Thoracic aorta (tissue), 2 donors: ENCODE measurements around the gene OR10K2. TPM values are rescaled to one million over a fixed set of nuclear protein-coding genes. Genes with fewer than 3 reads are reported as not detected.

Experiments
- ATAC-seq: fragments of 150-250 bp; one replicate; pipeline ENCODE4 v1.8.0; 2017; ENCODE audit warnings: low read depth; ENCODE audit not compliant: insufficient number of reproducible peaks, low FRiP score
- DNase-seq: peaks from one replicate; pipeline ENCODE4 v3.0.0-alpha.2; 2020; ENCODE audit warnings: low spot score
- H3K27ac ChIP-seq, 2 donors: fragments of 200-600 bp; sonication (generic); 1 replicate in 1 of 2; 2 replicates in 1 of 2; pipeline ENCODE4 v1.5.1; 2016; ENCODE audit warnings: mild to moderate bottlenecking in 2 of 2, moderate library complexity in 2 of 2
- H3K27me3 ChIP-seq: fragments of 200-600 bp; sonication (generic); replicated peaks from 2 replicates; pipeline ENCODE4 v1.6.0; 2016; ENCODE audit warnings: mild to moderate bottlenecking; ENCODE audit not compliant: insufficient read depth
- H3K36me3 ChIP-seq: fragments of 200-600 bp; sonication (generic); one replicate; pipeline ENCODE4 v1.5.1; 2016
- H3K4me1 ChIP-seq, 2 donors: fragments of 200-600 bp; sonication (generic); 1 replicate in 1 of 2; 2 replicates in 1 of 2; pipeline versions ENCODE4 v1.5.1 to v1.6.0; 2016; ENCODE audit warnings: low read depth in 2 of 2, mild to moderate bottlenecking in 1 of 2; ENCODE audit not compliant: control insufficient read depth in 1 of 2
- H3K4me3 ChIP-seq: fragments of 200-600 bp; sonication (generic); 2 replicates; pipeline ENCODE4 v1.5.1; 2016; ENCODE audit warnings: mild to moderate bottlenecking
- H3K9me3 ChIP-seq: fragments of 200-600 bp; sonication (generic); 2 replicates; pipeline ENCODE4 v1.5.1; 2016
- CTCF ChIP-seq: fragments of 200-600 bp; sonication (generic); IDR thresholded peaks from one replicate; pipeline ENCODE4 v1.5.1; 2019; ENCODE audit warnings: antibody characterized with exemption
- total RNA-seq, 2 donors: library from RNA; depleted of rRNA; stranded (reverse); fragments of >200 nt; gene quantifications; one replicate each; pipeline versions ENCODE4 v1.1.0 to v1.2.3, GENCODE V29; 2016

OR10K2 gene
- total RNA-seq, result not detected

GRCh38 chr1:158426137-158426536, at the start of gene OR10K2:
Gene OR10K2 (minus strand): TSS chr1:158426237. CDS start chr1:158420866, 5,371 bp downstream.
- Histone ChIP-seq H3K27ac (no peak within 1 kb of the TSS), H3K9me3 (no peaks in the 10 kb centered on the region), H3K4me3 (no peak within 1 kb of the TSS), H3K27me3 (no peaks in the 10 kb centered on the region), H3K4me1 (no peaks in the 10 kb centered on the region), H3K36me3 (no peaks in the 10 kb centered on the region)
- no peak for DNase-seq
- no peak for ATAC-seq
- TF ChIP-seq CTCF, result no peak

GRCh38 chr1:158471920-158472319, 45.9 kb upstream of the OR10K2 start, which contains the start of gene OR10R2:
Gene OR10R2 (plus strand): TSS chr1:158472220. CDS start chr1:158472326, 106 bp downstream.
- no peaks in the 10 kb centered on the region for H3K4me1 ChIP-seq
- DNase-seq, result no peak
- no peaks in the 10 kb centered on the region for H3K27me3 ChIP-seq
- ATAC-seq, result no peak
- no peak within 1 kb of the TSS for H3K4me3 ChIP-seq
- no peaks in the 10 kb centered on the region for H3K36me3 ChIP-seq
- no peaks in the 10 kb centered on the region for H3K9me3 ChIP-seq
- no peak for TF ChIP-seq CTCF
- H3K27ac ChIP-seq, result no peak within 1 kb of the TSS

- Histone ChIP-seq H3K27me3 (no peaks in the 10 kb centered on the region), H3K36me3 (no peaks in the 10 kb centered on the region), H3K27ac (no peak within 1 kb of the TSS), H3K9me3 (no peaks in the 10 kb centered on the region), H3K4me3 (no peak within 1 kb of the TSS), H3K4me1 (no peaks in the 10 kb centered on the region)
- no peak for TF ChIP-seq CTCF
- no peak for DNase-seq
- no peak for ATAC-seq
Observed at GRCh38 chr1:158461534-158461933, 35.5 kb upstream of the OR10K2 start, which contains the start of gene OR10K1. Gene OR10K1 (plus strand): TSS chr1:158461834. CDS start chr1:158465562, 3,728 bp downstream.

- Histone ChIP-seq H3K27me3 (no peaks in the 10 kb centered on the region), H3K4me1 (no peaks in the 10 kb centered on the region), H3K36me3 (no peaks in the 10 kb centered on the region), H3K9me3 (no peaks in the 10 kb centered on the region), H3K4me3 (no peak overlapping the region), H3K27ac (no peak overlapping the region)
- ATAC-seq (no peak), DNase-seq (no peak)
- TF ChIP-seq CTCF, result no peak
Observed at GRCh38 chr1:158458263-158458662, 32.2 kb upstream of the OR10K2 start.

GRCh38 chr1:158457246-158457645, 31.2 kb upstream of the OR10K2 start:
- ATAC-seq, result no peak

More at GRCh38 chr1:158457246-158457645, 31.2 kb upstream of the OR10K2 start:
- Histone ChIP-seq H3K27ac (no peak overlapping the region), H3K27me3 (no peaks in the 10 kb centered on the region), H3K36me3 (no peaks in the 10 kb centered on the region), H3K4me1 (no peaks in the 10 kb centered on the region), H3K4me3 (no peak overlapping the region), H3K9me3 (no peaks in the 10 kb centered on the region)
- no peak for DNase-seq
- no peak for TF ChIP-seq CTCF
